ENCODE data around the gene IFIT2.

DNA sequence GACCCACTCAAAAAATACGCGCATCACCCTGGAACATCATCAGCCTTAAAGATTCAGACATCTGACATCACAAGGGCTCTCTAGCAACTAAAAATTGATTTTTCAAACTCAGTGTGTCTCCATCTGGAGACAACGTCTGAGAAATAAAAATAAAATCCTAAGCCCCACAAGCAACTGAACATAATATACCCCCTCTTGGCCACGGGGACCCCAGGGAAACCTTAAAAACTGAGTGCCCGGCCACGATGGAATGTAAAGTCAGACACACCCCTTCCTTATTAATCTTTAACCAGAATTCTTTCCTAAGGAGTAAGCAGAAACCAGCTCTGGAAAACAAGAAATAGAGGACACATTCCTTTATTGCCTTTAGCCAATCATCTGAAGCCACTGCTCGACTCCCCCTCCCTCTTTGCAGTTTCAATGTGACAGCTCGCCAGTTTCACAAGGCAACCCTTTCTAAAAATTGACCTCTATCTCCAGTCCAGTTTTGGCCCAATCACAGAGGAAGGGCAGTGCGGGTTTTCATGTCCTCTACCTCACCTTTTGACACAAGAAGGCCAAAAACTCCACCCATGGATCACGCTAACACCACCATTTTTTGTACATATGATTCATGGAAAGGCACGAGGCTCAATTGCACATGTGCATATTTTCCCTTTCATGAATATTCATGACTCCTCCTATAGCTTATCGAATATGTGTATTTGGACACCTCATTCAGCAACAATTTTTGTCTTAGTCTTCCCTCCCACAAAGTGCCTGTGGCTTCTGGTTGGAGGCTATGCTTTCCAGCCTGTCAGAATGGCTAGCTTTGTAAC is 50.1 kb downstream of the IFIT2 start:
- TF ChIP-seq POLR2A (IDR thresholded peaks at IDR 0.05): no peak
- TF ChIP-seq, protein P1, sequence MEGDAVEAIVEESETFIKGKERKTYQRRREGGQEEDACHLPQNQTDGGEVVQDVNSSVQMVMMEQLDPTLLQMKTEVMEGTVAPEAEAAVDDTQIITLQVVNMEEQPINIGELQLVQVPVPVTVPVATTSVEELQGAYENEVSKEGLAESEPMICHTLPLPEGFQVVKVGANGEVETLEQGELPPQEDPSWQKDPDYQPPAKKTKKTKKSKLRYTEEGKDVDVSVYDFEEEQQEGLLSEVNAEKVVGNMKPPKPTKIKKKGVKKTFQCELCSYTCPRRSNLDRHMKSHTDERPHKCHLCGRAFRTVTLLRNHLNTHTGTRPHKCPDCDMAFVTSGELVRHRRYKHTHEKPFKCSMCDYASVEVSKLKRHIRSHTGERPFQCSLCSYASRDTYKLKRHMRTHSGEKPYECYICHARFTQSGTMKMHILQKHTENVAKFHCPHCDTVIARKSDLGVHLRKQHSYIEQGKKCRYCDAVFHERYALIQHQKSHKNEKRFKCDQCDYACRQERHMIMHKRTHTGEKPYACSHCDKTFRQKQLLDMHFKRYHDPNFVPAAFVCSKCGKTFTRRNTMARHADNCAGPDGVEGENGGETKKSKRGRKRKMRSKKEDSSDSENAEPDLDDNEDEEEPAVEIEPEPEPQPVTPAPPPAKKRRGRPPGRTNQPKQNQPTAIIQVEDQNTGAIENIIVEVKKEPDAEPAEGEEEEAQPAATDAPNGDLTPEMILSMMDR (IDR thresholded peaks at IDR 0.05): no peak
